ENCODE data around the gene PWP1. TPM values are rescaled to one million over a fixed set of nuclear protein-coding genes. Genes with fewer than 3 reads are reported as not detected.

The PWP1 gene
- total RNA-seq, 3 donors from 2014 or later (not counting 1 experiment from before 2014, with no cell fraction given): 22.2 to 26.5 (median 26.3) TPM

- H3K4me3 ChIP-seq (ENCODE audit: low read length): no peak overlapping the region
- Mint-ChIP-seq H3K4me1 (peaks cover 9 to 15% of the 10 kb centered on the region in 2 donors), H3K36me3 (peaks cover 51% of the 10 kb centered on the region)
These were observed 51.3 kb downstream of the PWP1 start for GRCh38 chr12:107736914-107737313.

DNA sequence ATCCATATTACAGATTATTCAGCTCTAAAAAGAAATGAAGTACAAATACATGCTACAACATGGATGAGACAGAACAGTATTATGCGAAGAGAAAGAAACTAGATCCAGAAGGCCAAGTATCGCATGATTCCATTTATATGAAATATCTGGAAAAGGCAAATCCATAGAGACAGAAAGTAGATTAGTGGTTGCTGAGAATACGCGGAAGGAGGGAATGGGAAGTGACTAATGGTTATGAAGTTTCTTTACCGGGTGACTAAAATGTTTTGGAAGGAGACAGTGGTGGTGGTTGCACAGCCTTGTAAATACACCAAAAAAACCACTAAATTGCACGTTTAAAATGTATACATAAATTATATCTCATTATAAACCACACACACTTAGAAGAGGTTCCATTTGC lies 62.9 kb downstream of the PWP1 start:
- Mint-ChIP-seq H3K27ac (no peak overlapping the region), H3K36me3 (peaks cover 17% of the 10 kb centered on the region), H3K4me3 (no peak overlapping the region), H3K9me3 (no peaks in the 10 kb centered on the region), H3K4me1 (no peaks in the 10 kb centered on the region), H3K27me3 (ENCODE audit: low read depth in 2 of 2) (no peaks in the 10 kb centered on the region)
- Histone ChIP-seq H3K36me3 (ENCODE audit: control insufficient read depth, insufficient read depth, low read length) (peaks cover 75% of the 10 kb centered on the region), H3K27ac (ENCODE audit: low read length) (no peak overlapping the region), H3K4me1 (ENCODE audit: control insufficient read depth, insufficient read depth, low read length) (no peaks in the 10 kb centered on the region), H3K9me3 (ENCODE audit: control insufficient read depth, insufficient read depth, low read length) (no peaks in the 10 kb centered on the region), H3K4me3 (ENCODE audit: low read length) (no peak overlapping the region), H3K27me3 (ENCODE audit: control insufficient read depth, insufficient read depth, low read length) (no peaks in the 10 kb centered on the region)
- intact Hi-C loops (cut with micrococcal nuclease): no loop called here
- WGBS (ENCODE audit: insufficient coverage): 79% methylated on average over 5 of the region's 6 CpGs
- no peak for DNase-seq
- no peak for ATAC-seq
- no peak for TF ChIP-seq CTCF (IDR thresholded peaks at IDR 0.05)

More at GRCh38 chr12:107736914-107737313, 51.3 kb downstream of the PWP1 start:
- H3K9me3 Mint-ChIP-seq: no peaks in the 10 kb centered on the region
- peaks cover 9% of the 10 kb centered on the region for H3K4me1 ChIP-seq (ENCODE audit: control insufficient read depth, insufficient read depth, low read length)
- peak overlapping the region; percentile 94 for H3K27ac ChIP-seq (ENCODE audit: low read length)
- H3K27ac Mint-ChIP-seq: peak overlapping the region; percentile 12 to 60
- DNase-seq (peak in 1 of 2 donors; percentile 8), ATAC-seq (peak; percentile 43 to 63 (median 46))
- peaks cover 90% of the 10 kb centered on the region for H3K36me3 ChIP-seq (ENCODE audit: control insufficient read depth, insufficient read depth, low read length)
- H3K27me3 Mint-ChIP-seq (ENCODE audit: low read depth in 2 of 2): no peaks in the 10 kb centered on the region
- WGBS (ENCODE audit: insufficient coverage): 63% methylated on average over 3 of the region's 4 CpGs
- H3K27me3 ChIP-seq (ENCODE audit: control insufficient read depth, insufficient read depth, low read length): no peaks in the 10 kb centered on the region
- H3K9me3 ChIP-seq (ENCODE audit: control insufficient read depth, insufficient read depth, low read length): no peaks in the 10 kb centered on the region
- TF ChIP-seq CTCF (IDR thresholded peaks at IDR 0.05): no peak
- no peak overlapping the region for H3K4me3 Mint-ChIP-seq
- intact Hi-C loops (cut with micrococcal nuclease): no loop called here

- Histone ChIP-seq H3K4me1 (ENCODE audit: control insufficient read depth, insufficient read depth, low read length) (no peaks in the 10 kb centered on the region), H3K9me3 (ENCODE audit: control insufficient read depth, insufficient read depth, low read length) (no peaks in the 10 kb centered on the region), H3K27ac (ENCODE audit: low read length) (no peak overlapping the region), H3K36me3 (ENCODE audit: control insufficient read depth, insufficient read depth, low read length) (peaks cover 75% of the 10 kb centered on the region), H3K27me3 (ENCODE audit: control insufficient read depth, insufficient read depth, low read length) (no peaks in the 10 kb centered on the region), H3K4me3 (ENCODE audit: low read length) (no peak overlapping the region)
- Mint-ChIP-seq H3K4me1 (no peaks in the 10 kb centered on the region), H3K27ac (no peak overlapping the region), H3K9me3 (no peaks in the 10 kb centered on the region), H3K4me3 (no peak overlapping the region), H3K36me3 (peaks cover 16% of the 10 kb centered on the region), H3K27me3 (ENCODE audit: low read depth in 2 of 2) (no peaks in the 10 kb centered on the region)
- DNase-seq (no peak), ATAC-seq (no peak)
- no peak for TF ChIP-seq CTCF (IDR thresholded peaks at IDR 0.05)
- intact Hi-C loops (cut with micrococcal nuclease): no loop called here
- 100% methylated on average over 1 of the region's 1 CpG for WGBS (ENCODE audit: insufficient coverage)
These were observed 63.5 kb downstream of the PWP1 start for GRCh38 chr12:107749083-107749482.

DNA sequence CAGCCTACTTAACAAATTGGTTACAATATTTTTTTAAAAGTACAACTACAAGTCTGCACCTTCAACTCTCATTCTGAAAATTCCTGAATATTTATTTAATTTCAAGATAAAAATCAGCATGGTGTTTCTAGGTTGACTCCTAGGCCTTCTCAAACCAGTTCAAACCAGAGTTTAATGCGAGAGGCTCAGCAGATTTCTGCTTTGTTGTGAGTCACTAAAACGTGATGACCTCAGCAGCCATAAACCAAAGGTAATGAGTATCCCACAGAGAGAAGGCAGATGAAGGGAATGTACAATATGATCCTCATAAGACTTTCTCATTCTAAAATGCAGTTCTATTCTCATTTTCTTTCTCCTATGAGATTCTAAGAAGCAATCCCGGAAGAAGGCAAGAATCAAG lies 73.8 kb downstream of the PWP1 start:
- no peak for TF ChIP-seq CTCF (IDR thresholded peaks at IDR 0.05)
- Mint-ChIP-seq H3K4me3 (peak overlapping the region; percentile 89), H3K27me3 (ENCODE audit: low read depth in 2 of 2) (no peaks in the 10 kb centered on the region), H3K36me3 (no peaks in the 10 kb centered on the region), H3K4me1 (peaks cover 29 to 32% of the 10 kb centered on the region in 2 donors), H3K9me3 (no peaks in the 10 kb centered on the region), H3K27ac (peak overlapping the region; percentile 86 to 90)
- DNase-seq (peak in 1 of 2 donors; percentile 37), ATAC-seq (no peak)
- intact Hi-C loops (cut with micrococcal nuclease): no loop called here
- WGBS (ENCODE audit: insufficient coverage): 67% methylated on average over 1 of the region's 3 CpGs
- Histone ChIP-seq H3K4me3 (ENCODE audit: low read length) (no peak overlapping the region), H3K36me3 (ENCODE audit: control insufficient read depth, insufficient read depth, low read length) (peaks cover 32% of the 10 kb centered on the region), H3K4me1 (ENCODE audit: control insufficient read depth, insufficient read depth, low read length) (peaks cover 15% of the 10 kb centered on the region), H3K27me3 (ENCODE audit: control insufficient read depth, insufficient read depth, low read length) (no peaks in the 10 kb centered on the region), H3K9me3 (ENCODE audit: control insufficient read depth, insufficient read depth, low read length) (no peaks in the 10 kb centered on the region), H3K27ac (ENCODE audit: low read length) (no peak overlapping the region)

Data from natural killer cell (primary cell).